DOHH2 (cell line): ENCODE results near the gene CCDC154.

Experiments used
- CTCF ChIP-seq: fragments of 200-600 bp; sonication (generic); IDR thresholded peaks from one replicate; pipeline ENCODE4 v1.5.1; 2014; ENCODE audit warnings: antibody characterized with exemption, mild to moderate bottlenecking, low read depth, low read length; ENCODE audit not compliant: poor library complexity, severe bottlenecking
- EZH2phosphoT487 ChIP-seq: fragments of 200-600 bp; sonication (generic); IDR thresholded peaks from 2 replicates; pipeline ENCODE4 v1.6.1; 2017; ENCODE audit warnings: borderline replicate concordance, mild to moderate bottlenecking, antibody characterized with exemption, low read length, moderate library complexity, mixed read lengths

- TF ChIP-seq CTCF (no peak), EZH2phosphoT487 (no peak)
These were observed 20.7 kb upstream of the CCDC154 start for GRCh38 chr16:1464894-1465566.
